IgD-negative memory B cell (primary cell): ENCODE data around the gene ARHGAP45. TPM values are rescaled to one million over a fixed set of nuclear protein-coding genes. Genes with fewer than 3 reads are reported as not detected.

Source experiments
- H3K27ac Mint-ChIP-seq, 3 donors: one replicate each; pipeline ENCODE4 v1.8.0; 2020 to 2022; ENCODE audit warnings: mild to moderate bottlenecking in 3 of 3, mixed read lengths in 3 of 3, moderate library complexity in 1 of 3
- H3K27me3 Mint-ChIP-seq: one replicate; pipeline ENCODE4 v1.8.0; 2021; ENCODE audit warnings: mixed read lengths
- H3K36me3 Mint-ChIP-seq: one replicate; pipeline ENCODE4 v1.8.0; 2020; ENCODE audit warnings: mild to moderate bottlenecking, mixed read lengths
- H3K4me1 Mint-ChIP-seq, 3 donors: one replicate each; pipeline ENCODE4 v1.8.0; 2020 to 2022; ENCODE audit warnings: mixed read lengths in 3 of 3, mild to moderate bottlenecking in 1 of 3
- H3K4me3 Mint-ChIP-seq, 4 donors: one replicate each; pipeline ENCODE4 v1.8.0; 2020 to 2022; ENCODE audit warnings: mild to moderate bottlenecking in 4 of 4, mixed read lengths in 4 of 4, moderate library complexity in 3 of 4
- H3K9me3 Mint-ChIP-seq, 3 donors: one replicate each; pipeline ENCODE4 v1.8.0; 2020 to 2021; ENCODE audit warnings: mixed read lengths in 3 of 3, mild to moderate bottlenecking in 1 of 3
- polyA plus RNA-seq: library from polyadenylated mRNA; unstranded; fragments of 300-500 nt; fragmentation: Illumina TruSeq; gene quantifications from one replicate; pipeline ENCODE4 v1.2.3, GENCODE V29; 2021

ARHGAP45 gene
- polyA plus RNA-seq, 1 donor from 2014 or later = 391 TPM

DNA sequence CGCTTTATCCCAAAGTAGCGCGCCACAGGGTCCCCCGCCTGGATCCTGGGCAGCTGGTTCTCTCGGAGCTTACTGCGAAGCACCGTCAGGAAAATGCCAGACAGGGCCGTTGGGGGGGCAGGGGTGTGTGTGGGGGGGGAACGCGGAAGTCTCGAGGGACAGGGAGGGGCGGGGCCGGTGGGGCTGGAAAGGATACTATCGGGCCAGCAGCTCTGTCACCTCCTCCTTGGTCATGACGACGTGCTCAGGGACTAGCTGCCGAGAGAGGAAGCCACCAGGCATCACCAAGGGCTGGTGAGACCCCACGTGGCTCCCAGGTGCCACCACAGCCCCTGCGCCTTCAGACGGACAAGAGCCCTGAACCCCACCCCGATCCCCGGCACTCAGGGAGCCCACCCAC is 22.9 kb downstream of the ARHGAP45 start:
- Mint-ChIP-seq H3K4me1 (peaks cover 10 to 24% (median 17%) of the 10 kb centered on the region in 3 donors), H3K9me3 (no peaks in the 10 kb centered on the region), H3K27ac (peak overlapping the region in 2 of 3 donors; percentile 23 to 86), H3K36me3 (no peaks in the 10 kb centered on the region), H3K4me3 (peak overlapping the region in 1 of 4 donors; percentile 27), H3K27me3 (no peaks in the 10 kb centered on the region)

DNA sequence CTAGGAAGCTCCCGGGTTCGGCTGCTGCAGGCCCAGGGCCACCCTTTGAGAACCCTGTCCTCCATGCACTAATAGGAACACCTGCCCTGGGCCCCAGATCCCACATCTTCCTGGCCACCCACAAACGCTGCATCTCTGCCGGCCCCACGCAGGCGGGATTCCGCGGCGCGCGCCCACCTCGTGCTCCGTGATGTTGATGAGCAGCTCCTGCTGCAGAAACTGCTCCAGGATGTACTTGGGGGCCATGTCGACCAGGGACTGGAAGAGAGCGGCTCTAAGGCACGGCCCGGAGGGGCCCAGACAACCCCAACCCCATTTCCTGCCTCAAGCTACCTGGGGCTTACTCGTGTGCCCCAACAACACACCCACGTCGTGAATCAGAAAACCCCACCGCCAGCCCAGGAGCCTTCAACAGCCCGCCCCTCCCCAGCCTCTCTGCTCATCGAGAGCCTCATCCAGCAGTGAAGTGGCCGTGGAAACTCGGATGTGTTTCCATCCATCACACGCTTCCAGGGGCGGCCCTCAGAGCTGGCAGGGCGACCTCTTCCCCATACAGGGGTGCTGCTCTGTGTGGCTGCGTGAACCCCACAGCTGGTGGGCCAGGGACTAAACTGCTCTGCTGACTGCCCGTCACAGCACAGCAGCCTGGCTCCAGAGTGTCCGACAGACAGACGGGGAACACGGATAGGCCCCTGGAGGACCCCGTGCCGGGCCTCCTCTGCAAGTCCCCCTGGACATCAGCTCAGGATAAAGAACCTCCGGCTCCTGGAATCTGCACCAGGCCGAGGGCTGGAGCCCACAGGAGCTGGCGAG is 24.0 kb downstream of the ARHGAP45 start:
- Mint-ChIP-seq H3K4me3 (peak overlapping the region in 1 of 4 donors; percentile 27), H3K9me3 (no peaks in the 10 kb centered on the region), H3K27ac (peak overlapping the region in 2 of 3 donors; percentile 46 to 86), H3K36me3 (no peaks in the 10 kb centered on the region), H3K4me1 (peaks cover 13 to 27% (median 17%) of the 10 kb centered on the region in 3 donors), H3K27me3 (peaks cover 1% of the 10 kb centered on the region)

- Mint-ChIP-seq H3K9me3 (no peaks in the 10 kb centered on the region), H3K27ac (peak overlapping the region in 1 of 3 donors; percentile 79), H3K4me3 (peak overlapping the region in 1 of 4 donors; percentile 65), H3K27me3 (peaks cover 1% of the 10 kb centered on the region), H3K36me3 (no peaks in the 10 kb centered on the region), H3K4me1 (peaks cover 13 to 27% (median 17%) of the 10 kb centered on the region in 3 donors)
Observed at GRCh38 chr19:1091544-1092175, 24.7 kb downstream of the ARHGAP45 start.

- no peaks in the 10 kb centered on the region for H3K9me3 Mint-ChIP-seq
- peaks cover 1% of the 10 kb centered on the region for H3K27me3 Mint-ChIP-seq
- peak overlapping the region; percentile 91 to 98 (median 94) for H3K4me3 Mint-ChIP-seq
- H3K36me3 Mint-ChIP-seq = no peaks in the 10 kb centered on the region
- peaks cover 6 to 18% (median 10%) of the 10 kb centered on the region in 3 donors for H3K4me1 Mint-ChIP-seq
- peak overlapping the region; percentile 46 to 87 (median 79) for H3K27ac Mint-ChIP-seq
Observed at GRCh38 chr19:1093330-1093729, 26.4 kb downstream of the ARHGAP45 start.

GRCh38 chr19:1093811-1094553 is 27.0 kb downstream of the ARHGAP45 start:
- peak overlapping the region; percentile 91 to 98 (median 94) for H3K4me3 Mint-ChIP-seq
- H3K27me3 Mint-ChIP-seq = peaks cover 1% of the 10 kb centered on the region
- H3K9me3 Mint-ChIP-seq = no peaks in the 10 kb centered on the region
- H3K27ac Mint-ChIP-seq = peak overlapping the region; percentile 46 to 89 (median 87)
- H3K36me3 Mint-ChIP-seq = no peaks in the 10 kb centered on the region
- H3K4me1 Mint-ChIP-seq = peaks cover 9 to 18% (median 9%) of the 10 kb centered on the region in 3 donors

GRCh38 chr19:1094655-1094977 is 27.6 kb downstream of the ARHGAP45 start:
- H3K4me3 Mint-ChIP-seq = peak overlapping the region; percentile 91 to 98 (median 94)
- peaks cover 9 to 17% (median 12%) of the 10 kb centered on the region in 3 donors for H3K4me1 Mint-ChIP-seq
- H3K27me3 Mint-ChIP-seq = peaks cover 1% of the 10 kb centered on the region
- H3K27ac Mint-ChIP-seq = peak overlapping the region in 2 of 3 donors; percentile 88 to 89
- no peaks in the 10 kb centered on the region for H3K9me3 Mint-ChIP-seq
- H3K36me3 Mint-ChIP-seq = no peaks in the 10 kb centered on the region

DNA sequence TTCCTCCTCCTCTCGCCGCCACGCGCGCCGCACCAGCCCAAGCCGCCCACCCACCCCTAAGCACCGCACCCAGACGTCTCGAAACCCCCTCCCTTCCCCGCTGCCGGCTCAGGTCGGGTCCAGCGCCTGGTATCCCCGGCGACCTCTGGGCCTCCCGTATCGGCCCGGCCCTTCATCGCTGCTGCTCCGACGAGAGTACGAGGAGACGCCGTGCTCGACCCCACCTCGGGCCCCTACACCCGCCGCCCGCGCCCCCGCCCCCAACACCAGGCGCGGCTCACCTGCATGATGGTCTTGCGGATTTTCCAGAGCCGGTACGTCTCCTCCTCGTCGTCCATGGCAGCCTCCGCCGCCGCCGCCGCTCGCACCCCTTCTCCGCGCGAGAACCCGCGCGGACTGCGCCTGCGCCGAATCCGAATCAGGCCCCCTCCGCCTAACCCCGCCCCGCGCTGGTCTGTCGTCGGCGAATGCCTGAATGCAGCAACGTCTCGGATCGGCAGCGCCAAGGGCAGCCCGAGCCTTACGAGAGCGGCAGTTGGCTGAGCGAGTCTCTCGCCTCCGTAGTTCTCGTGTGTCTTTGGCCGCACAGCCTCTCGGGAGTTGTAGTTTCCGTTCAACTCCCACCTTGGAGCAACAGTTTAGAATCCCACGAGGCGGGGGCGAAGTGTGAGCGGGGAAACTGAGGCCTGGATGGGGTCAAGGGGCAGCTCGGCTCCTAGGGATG is 28.2 kb downstream of the ARHGAP45 start, which contains the start of gene POLR2E:
POLR2E (minus strand) TSS at position 398 of the 724 bp plus-strand sequence; CDS start at position 338, 60 bp downstream.
- Mint-ChIP-seq H3K9me3 (peaks cover 0 to 2% (median 0%) of the 10 kb centered on the region in 3 donors), H3K36me3 (no peaks in the 10 kb centered on the region), H3K4me1 (peaks cover 9 to 20% (median 15%) of the 10 kb centered on the region in 3 donors), H3K27ac (peak within 1 kb of the TSS; percentile 88 to 91 (median 89)), H3K4me3 (peak within 1 kb of the TSS; percentile 91 to 98 (median 94)), H3K27me3 (peaks cover 1% of the 10 kb centered on the region)

DNA sequence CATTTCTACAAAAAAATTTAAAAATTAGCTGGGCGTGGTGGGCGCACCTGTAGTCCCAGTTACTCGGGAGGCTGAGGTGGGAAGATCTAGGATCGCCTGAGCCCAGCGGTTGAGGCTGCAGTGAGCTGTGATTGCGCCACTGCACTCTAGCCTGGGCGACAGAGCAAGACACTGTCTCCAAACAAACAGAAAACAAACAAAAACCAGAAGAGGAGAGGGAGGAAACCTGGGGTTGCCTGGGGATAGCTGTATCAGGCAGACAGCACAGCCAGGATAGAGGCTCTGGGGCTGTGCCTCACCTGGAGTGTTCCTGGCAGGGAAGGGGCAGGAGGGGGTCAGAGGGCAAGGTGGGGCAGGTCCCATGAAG is 30.8 kb downstream of the ARHGAP45 start:
- Mint-ChIP-seq H3K4me3 (peak overlapping the region in 1 of 4 donors; percentile 67), H3K36me3 (no peaks in the 10 kb centered on the region), H3K9me3 (peaks cover 0 to 2% (median 0%) of the 10 kb centered on the region in 3 donors), H3K4me1 (peaks cover 20 to 31% (median 25%) of the 10 kb centered on the region in 3 donors), H3K27me3 (peaks cover 1% of the 10 kb centered on the region), H3K27ac (peak overlapping the region in 1 of 3 donors; percentile 68)

DNA sequence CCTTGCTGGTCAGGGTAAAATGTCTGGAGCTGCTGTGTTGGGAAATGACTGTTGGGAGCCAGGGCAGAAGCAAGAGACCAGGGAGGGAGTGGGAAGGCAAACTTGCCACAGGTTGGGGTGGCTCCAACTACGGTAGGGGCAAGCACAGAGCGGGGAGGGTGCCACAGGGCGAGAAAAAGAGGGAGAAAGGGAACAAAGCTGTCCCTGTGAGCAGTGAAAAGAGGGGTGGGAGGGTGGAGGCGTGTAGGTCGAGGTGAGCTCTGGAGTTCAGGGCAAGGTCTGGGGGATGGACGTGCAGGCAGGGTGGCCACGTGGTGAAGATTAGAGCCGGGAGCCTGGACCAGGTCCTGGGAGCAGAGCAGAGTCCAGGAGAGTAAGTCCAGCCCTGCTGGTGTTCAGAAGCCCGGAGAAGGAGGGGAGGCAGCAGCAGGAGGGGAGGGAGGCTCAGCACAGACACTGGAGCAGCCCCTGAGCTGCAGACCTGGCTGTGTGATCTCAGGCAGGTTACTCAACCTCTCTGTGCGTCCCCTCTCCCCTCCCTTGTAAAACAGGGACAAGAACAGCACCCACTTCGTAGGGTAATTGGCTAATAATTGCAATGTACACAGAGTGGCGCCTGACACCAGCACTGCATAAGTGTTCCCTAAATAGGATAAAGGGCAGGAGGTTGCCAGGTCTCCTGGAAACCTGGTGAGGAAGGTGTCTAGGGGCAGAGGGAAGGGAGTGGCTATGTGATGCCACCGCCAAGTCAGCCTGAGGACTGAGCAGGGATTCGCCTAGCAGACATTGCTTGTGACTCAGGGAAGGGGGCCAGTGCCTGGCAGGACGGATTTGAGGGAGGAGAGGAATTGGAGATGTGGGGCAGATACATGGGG is 31.4 kb downstream of the ARHGAP45 start:
- peak overlapping the region in 1 of 3 donors; percentile 68 for H3K27ac Mint-ChIP-seq
- peaks cover 24 to 34% (median 28%) of the 10 kb centered on the region in 3 donors for H3K4me1 Mint-ChIP-seq
- H3K4me3 Mint-ChIP-seq = peak overlapping the region in 1 of 4 donors; percentile 67
- peaks cover 1% of the 10 kb centered on the region for H3K27me3 Mint-ChIP-seq
- no peaks in the 10 kb centered on the region for H3K36me3 Mint-ChIP-seq
- peaks cover 0 to 2% (median 0%) of the 10 kb centered on the region in 3 donors for H3K9me3 Mint-ChIP-seq

DNA sequence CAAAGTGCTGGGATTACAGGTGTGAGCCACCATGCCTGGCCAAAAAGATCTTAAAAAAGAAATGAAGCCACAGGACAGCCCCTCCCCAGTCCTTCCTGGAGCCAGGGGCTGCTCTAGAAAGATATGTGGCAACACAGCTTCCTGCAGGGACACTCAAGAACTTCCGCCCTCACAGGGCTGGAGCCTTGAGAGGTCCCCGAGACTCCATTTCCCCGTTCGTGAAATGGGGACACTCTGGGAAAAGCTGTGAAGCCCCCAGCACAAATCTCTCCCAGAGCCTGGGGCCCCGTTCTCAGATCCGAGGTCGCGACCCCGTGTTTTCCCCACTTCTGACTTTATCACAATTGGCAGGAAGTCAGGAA is 34.4 kb downstream of the ARHGAP45 start:
- peaks cover 0 to 2% (median 0%) of the 10 kb centered on the region in 3 donors for H3K9me3 Mint-ChIP-seq
- peak overlapping the region in 3 of 4 donors; percentile 23 to 78 (median 76) for H3K4me3 Mint-ChIP-seq
- peak overlapping the region in 2 of 3 donors; percentile 7 to 97 for H3K27ac Mint-ChIP-seq
- H3K4me1 Mint-ChIP-seq = peaks cover 20 to 23% (median 22%) of the 10 kb centered on the region in 3 donors
- no peaks in the 10 kb centered on the region for H3K36me3 Mint-ChIP-seq
- no peaks in the 10 kb centered on the region for H3K27me3 Mint-ChIP-seq

GRCh38 chr19:1102407-1103131 is 35.6 kb downstream of the ARHGAP45 start:
- peak overlapping the region; percentile 76 to 92 (median 80) for H3K4me3 Mint-ChIP-seq
- H3K4me1 Mint-ChIP-seq = peaks cover 20 to 26% (median 25%) of the 10 kb centered on the region in 3 donors
- H3K9me3 Mint-ChIP-seq = peaks cover 0 to 2% (median 0%) of the 10 kb centered on the region in 3 donors
- peak overlapping the region; percentile 94 to 97 (median 96) for H3K27ac Mint-ChIP-seq
- H3K36me3 Mint-ChIP-seq = no peaks in the 10 kb centered on the region
- no peaks in the 10 kb centered on the region for H3K27me3 Mint-ChIP-seq

GRCh38 chr19:1103132-1103707 is 36.3 kb downstream of the ARHGAP45 start:
- Mint-ChIP-seq H3K4me3 (peak overlapping the region; percentile 78 to 92 (median 85)), H3K4me1 (peaks cover 20 to 26% (median 25%) of the 10 kb centered on the region in 3 donors), H3K36me3 (no peaks in the 10 kb centered on the region), H3K27ac (peak overlapping the region; percentile 94 to 97 (median 96)), H3K9me3 (peaks cover 0 to 2% (median 0%) of the 10 kb centered on the region in 3 donors), H3K27me3 (no peaks in the 10 kb centered on the region)
